ENCODE measurements around the gene GBF1. TPM values are rescaled to one million over a fixed set of nuclear protein-coding genes. Genes with fewer than 3 reads are reported as not detected.

GBF1 gene
- polyA plus RNA-seq, 1 experiment = 31.9 TPM

DNA sequence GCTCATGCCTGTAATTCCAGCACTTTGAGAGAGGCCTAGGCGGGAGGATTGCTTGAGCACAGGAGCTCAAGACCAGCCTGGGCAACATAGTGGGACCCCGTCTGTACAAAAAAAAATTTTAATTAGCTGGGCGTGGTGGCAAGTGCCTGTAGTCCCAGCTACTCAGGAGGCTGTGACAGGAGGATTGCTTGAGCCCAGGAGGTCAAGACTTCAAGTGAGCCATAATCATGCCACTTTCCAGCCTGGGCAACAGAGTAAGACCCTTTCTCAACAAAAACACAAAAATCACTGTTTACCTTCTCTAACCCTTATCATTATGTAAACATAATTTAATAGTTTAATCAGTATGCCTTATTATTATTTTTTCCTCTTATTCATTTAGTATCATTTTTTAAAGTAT is 44.5 kb downstream of the GBF1 start:
- H3K27ac ChIP-seq (ENCODE audit: low read depth, low read length) = no peak overlapping the region
- no peaks in the 10 kb centered on the region for H3K27me3 ChIP-seq (ENCODE audit: control insufficient read depth, insufficient read depth, low read length)
- H3K9me3 ChIP-seq (ENCODE audit: control insufficient read depth, insufficient read depth, low read length) = no peaks in the 10 kb centered on the region
- ChIA-PET POLR2A (no interaction called here), CTCF (interaction anchor here (0.8 kb wide), 1 partner anchor 35 kb away, joined by 3 read pairs; no protein-coding TSS in a partner anchor)
- TF ChIP-seq, protein P1, sequence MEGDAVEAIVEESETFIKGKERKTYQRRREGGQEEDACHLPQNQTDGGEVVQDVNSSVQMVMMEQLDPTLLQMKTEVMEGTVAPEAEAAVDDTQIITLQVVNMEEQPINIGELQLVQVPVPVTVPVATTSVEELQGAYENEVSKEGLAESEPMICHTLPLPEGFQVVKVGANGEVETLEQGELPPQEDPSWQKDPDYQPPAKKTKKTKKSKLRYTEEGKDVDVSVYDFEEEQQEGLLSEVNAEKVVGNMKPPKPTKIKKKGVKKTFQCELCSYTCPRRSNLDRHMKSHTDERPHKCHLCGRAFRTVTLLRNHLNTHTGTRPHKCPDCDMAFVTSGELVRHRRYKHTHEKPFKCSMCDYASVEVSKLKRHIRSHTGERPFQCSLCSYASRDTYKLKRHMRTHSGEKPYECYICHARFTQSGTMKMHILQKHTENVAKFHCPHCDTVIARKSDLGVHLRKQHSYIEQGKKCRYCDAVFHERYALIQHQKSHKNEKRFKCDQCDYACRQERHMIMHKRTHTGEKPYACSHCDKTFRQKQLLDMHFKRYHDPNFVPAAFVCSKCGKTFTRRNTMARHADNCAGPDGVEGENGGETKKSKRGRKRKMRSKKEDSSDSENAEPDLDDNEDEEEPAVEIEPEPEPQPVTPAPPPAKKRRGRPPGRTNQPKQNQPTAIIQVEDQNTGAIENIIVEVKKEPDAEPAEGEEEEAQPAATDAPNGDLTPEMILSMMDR (IDR thresholded peaks at IDR 0.05; ENCODE audit: low read depth, low read length) = no peak
- DNase-seq (ENCODE audit: low read depth, low spot score) = no peak
- no peak overlapping the region for H3K4me3 ChIP-seq (ENCODE audit: low read depth, low read length)

DNA sequence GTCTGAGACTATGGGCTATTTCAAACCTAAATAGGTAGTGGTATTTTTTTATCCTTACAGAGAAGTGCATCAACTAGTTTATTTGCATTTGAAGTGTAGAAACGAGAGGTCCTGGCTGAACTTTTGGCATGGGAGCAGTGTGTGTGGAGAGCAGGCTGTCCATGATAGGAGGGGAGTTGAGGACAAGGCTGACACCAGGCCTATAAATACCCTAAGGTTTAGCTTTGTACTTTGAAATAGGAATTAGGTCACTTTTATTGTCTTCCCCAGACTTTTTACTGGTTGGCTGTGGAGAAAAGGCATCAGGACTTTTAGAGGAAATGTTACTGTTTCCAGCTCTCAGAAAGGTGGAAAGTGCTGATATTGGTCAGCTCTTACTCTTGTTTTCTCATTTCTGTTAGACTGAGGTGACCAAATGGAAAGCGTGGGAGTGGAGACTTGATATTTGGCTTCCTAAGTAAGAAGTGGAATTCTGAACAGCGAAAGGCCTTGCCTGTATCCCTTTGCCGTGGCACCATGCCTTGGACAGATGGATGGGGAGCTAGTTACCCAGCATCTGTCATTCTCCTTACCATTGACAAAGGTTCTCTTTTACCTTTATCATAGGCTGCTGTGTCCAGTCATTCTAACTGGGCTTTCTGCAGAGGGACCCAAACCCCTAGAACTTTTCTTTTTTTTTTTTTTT is 46.0 kb downstream of the GBF1 start:
- DNase-seq (ENCODE audit: low read depth, low spot score) = no peak
- TF ChIP-seq, protein P1 (IDR thresholded peaks at IDR 0.05; ENCODE audit: low read depth, low read length) = no peak
- H3K27me3 ChIP-seq (ENCODE audit: control insufficient read depth, insufficient read depth, low read length) = no peaks in the 10 kb centered on the region
- ChIA-PET CTCF (no interaction called here), POLR2A (interaction anchor here (0.7 kb wide), 1 partner anchor 21 kb away, joined by 5 read pairs; no protein-coding TSS in a partner anchor)
- H3K9me3 ChIP-seq (ENCODE audit: control insufficient read depth, insufficient read depth, low read length) = no peaks in the 10 kb centered on the region
- H3K4me3 ChIP-seq (ENCODE audit: low read depth, low read length) = no peak overlapping the region
- no peak overlapping the region for H3K27ac ChIP-seq (ENCODE audit: low read depth, low read length)

GRCh38 chr10:102297101-102297500 is 51.8 kb downstream of the GBF1 start:
- H3K27ac ChIP-seq (ENCODE audit: low read depth, low read length) = no peak overlapping the region
- no peak overlapping the region for H3K4me3 ChIP-seq (ENCODE audit: low read depth, low read length)
- CTCF ChIA-PET = interaction anchor here (0.5 kb wide), 1 partner anchor 91 kb away, joined by 3 read pairs; no protein-coding TSS in a partner anchor
- no peak for DNase-seq (ENCODE audit: low read depth, low spot score)
- no peaks in the 10 kb centered on the region for H3K27me3 ChIP-seq (ENCODE audit: control insufficient read depth, insufficient read depth, low read length)
- POLR2A ChIA-PET = interaction anchor here (1.0 kb wide), 1 partner anchor 52 kb away, joined by 3 read pairs; the partner anchor contains the start of gene GBF1
- H3K9me3 ChIP-seq (ENCODE audit: control insufficient read depth, insufficient read depth, low read length) = no peaks in the 10 kb centered on the region; the same call in 1 of the 2 replicates
- TF ChIP-seq, protein P1 (IDR thresholded peaks at IDR 0.05; ENCODE audit: low read depth, low read length) = no peak

GRCh38 chr10:102298899-102299298 is 53.6 kb downstream of the GBF1 start:
- H3K4me3 ChIP-seq (ENCODE audit: low read depth, low read length) = no peak overlapping the region
- TF ChIP-seq, protein P1 (IDR thresholded peaks at IDR 0.05; ENCODE audit: low read depth, low read length) = no peak
- DNase-seq (ENCODE audit: low read depth, low spot score) = no peak
- CTCF ChIA-PET = interaction anchor here (0.7 kb wide), 2 partner anchors 21 to 129 kb away, joined by 3 read pairs; no protein-coding TSS in a partner anchor
- H3K9me3 ChIP-seq (ENCODE audit: control insufficient read depth, insufficient read depth, low read length) = no peaks in the 10 kb centered on the region; the same call in 1 of the 2 replicates
- POLR2A ChIA-PET = interaction anchor here (0.5 to 0.6 kb wide), 2 partner anchors 19 to 62 kb away, joined by 4 read pairs; no protein-coding TSS in a partner anchor
- H3K27me3 ChIP-seq (ENCODE audit: control insufficient read depth, insufficient read depth, low read length) = no peaks in the 10 kb centered on the region
- H3K27ac ChIP-seq (ENCODE audit: low read depth, low read length) = no peak overlapping the region

- ChIA-PET CTCF (no interaction called here), POLR2A (interaction anchor here (0.9 to 1.2 kb wide), 2 partner anchors 12 to 55 kb away, joined by 3 to 5 read pairs; partner anchors contain the start of gene GBF1)
- peak overlapping the region; percentile 25; the same call in 1 of the 2 replicates for H3K4me3 ChIP-seq (ENCODE audit: low read depth, low read length)
Measured at GRCh38 chr10:102299873-102300272, 54.5 kb downstream of the GBF1 start.

More at GRCh38 chr10:102299873-102300272, 54.5 kb downstream of the GBF1 start:
- DNase-seq (ENCODE audit: low read depth, low spot score) = no peak
- Histone ChIP-seq H3K27me3 (ENCODE audit: control insufficient read depth, insufficient read depth, low read length) (no peaks in the 10 kb centered on the region), H3K27ac (ENCODE audit: low read depth, low read length) (peak overlapping the region; percentile 86), H3K9me3 (ENCODE audit: control insufficient read depth, insufficient read depth, low read length) (no peaks in the 10 kb centered on the region; the same call in 1 of the 2 replicates)
- TF ChIP-seq, protein P1 (IDR thresholded peaks at IDR 0.05; ENCODE audit: low read depth, low read length) = no peak
